Measurements from ENCODE around the gene RNF31.

- TF ChIP-seq CTCF (conservative IDR thresholded peaks at IDR 0.05 in 1 of 2, IDR thresholded peaks at IDR 0.05 in 1 of 2; ENCODE audit: extremely low read depth in 1 of 2, insufficient read depth in 1 of 2, low read depth in 1 of 2, low read length in 2 of 2) (no peak), EZH2 (IDR thresholded peaks at IDR 0.05; ENCODE audit: borderline replicate concordance, low read length) (no peak)
Measured at GRCh38 chr14:24127673-24128072, 19.6 kb upstream of the RNF31 start.
